Stimulated activated CD4-positive, alpha-beta T cell treated with anti-CD3 and anti-CD28 coated beads, Interleukin-1b, Interleukin-23, amount 100 ng/mL, for 1 hour (primary cell): ENCODE results near the gene RNF144A.

Experiments used
- DNase-seq, 2 donors: peaks; one replicate each; pipeline ENCODE4 v3.0.0-alpha.2; 2020; ENCODE audit warnings: low read depth in 2 of 2

Gene RNF144A

GRCh38 chr2:7083580-7084509, 166.6 kb downstream of the RNF144A start:
- DNase-seq, result no peak

- DNase-seq, result no peak
Measured at GRCh38 chr2:7084601-7085000, 167.4 kb downstream of the RNF144A start.

DNA sequence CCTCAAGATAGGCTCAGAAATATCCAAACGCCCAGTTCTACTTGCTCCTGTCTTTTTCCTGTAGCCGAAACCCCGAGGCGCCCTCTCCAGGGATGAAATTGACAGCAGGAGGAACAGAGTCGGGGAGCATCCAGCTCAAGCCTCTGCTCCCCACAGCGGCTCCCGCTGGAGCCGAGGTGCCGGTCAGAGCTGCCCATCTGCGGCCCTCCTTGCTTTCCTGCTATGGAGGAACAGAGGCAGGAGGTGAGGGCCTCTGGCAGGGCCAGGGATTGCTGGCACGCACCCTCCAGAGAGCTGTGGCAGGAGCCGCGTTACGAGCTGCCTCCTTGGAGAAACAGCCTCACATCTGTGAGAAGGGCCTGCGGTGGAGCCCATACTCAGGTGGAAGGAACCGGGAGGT, 172.1 kb downstream of the RNF144A start:
- no peak for DNase-seq

DNA sequence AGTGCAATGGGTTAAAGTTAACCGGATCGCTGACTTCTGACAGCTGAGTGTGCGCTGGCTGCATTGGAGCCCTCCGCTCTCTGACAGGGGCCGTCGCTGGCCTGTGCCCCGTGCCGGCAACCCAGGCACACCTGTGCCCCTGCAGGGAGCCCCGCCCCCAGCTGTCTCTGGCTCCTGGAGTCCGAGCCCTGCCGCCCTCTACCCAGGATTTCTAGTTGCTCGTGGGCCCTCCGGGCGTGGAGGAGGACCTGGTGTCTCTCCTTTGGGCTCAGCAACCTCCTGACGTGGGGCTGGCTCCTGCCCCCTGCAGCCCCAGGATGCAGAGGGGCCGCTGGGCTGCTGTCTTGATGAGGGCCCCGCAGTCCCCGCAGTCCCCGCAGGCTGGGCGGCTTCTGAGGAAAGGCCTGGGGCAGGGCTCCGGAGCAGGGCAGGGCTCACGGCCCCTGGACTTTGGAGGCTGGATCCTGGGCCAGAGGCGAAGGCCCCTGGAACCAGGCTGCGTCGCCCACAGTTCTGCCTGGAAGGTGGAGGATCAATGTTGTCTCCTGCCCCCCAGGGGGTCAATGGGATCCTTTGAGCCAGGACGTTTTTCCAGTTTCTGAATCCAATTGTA, 172.8 kb downstream of the RNF144A start:
- DNase-seq, result no peak

- DNase-seq, result no peak
Measured at GRCh38 chr2:7093376-7093775, 176.2 kb downstream of the RNF144A start.
